GM18505 (cell line): ENCODE results near the gene PSME3.
"Not testable (repeated sequence)": the region's sequence is repeated elsewhere in the genome, so short reads cannot be mapped to it uniquely, and the experiment has no call there.

Source experiments
- ATAC-seq: cut with Tn5 transposase; IDR thresholded peaks from one replicate; pipeline ENCODE4 v1.9.1; 2021; ENCODE audit not compliant: unreplicated experiment
- POLR2A ChIP-seq: IDR thresholded peaks from 4 replicates; pipeline ENCODE4 v1.6.1; 2011; ENCODE audit warnings: borderline replicate concordance; ENCODE audit not compliant: insufficient read depth, insufficient read length; ENCODE audit errors: extremely low read depth

Gene PSME3

GRCh38 chr17:42866631-42867575, 33.7 kb downstream of the PSME3 start:
- no peak for ATAC-seq
- TF ChIP-seq POLR2A = no peak

- not testable (repeated sequence) for ATAC-seq
Measured at GRCh38 chr17:42867694-42868261, 34.6 kb downstream of the PSME3 start.

GRCh38 chr17:42868338-42868737, 35.1 kb downstream of the PSME3 start:
- no peak for ATAC-seq
- no peak for TF ChIP-seq POLR2A

- TF ChIP-seq POLR2A = no peak
Measured at GRCh38 chr17:42871647-42872046, 38.5 kb downstream of the PSME3 start.

GRCh38 chr17:42872251-42872965, 39.2 kb downstream of the PSME3 start:
- TF ChIP-seq POLR2A = no peak
- ATAC-seq = no peak

More at GRCh38 chr17:42871647-42872046, 38.5 kb downstream of the PSME3 start:
- ATAC-seq = no peak

GRCh38 chr17:42873315-42873714, 40.1 kb downstream of the PSME3 start:
- ATAC-seq = no peak
- TF ChIP-seq POLR2A = no peak

- ATAC-seq = not testable (repeated sequence)
Measured at GRCh38 chr17:42873932-42874695, 40.9 kb downstream of the PSME3 start.

GRCh38 chr17:42877037-42877436, 43.8 kb downstream of the PSME3 start:
- TF ChIP-seq POLR2A = no peak

GRCh38 chr17:42878123-42878880, 45.1 kb downstream of the PSME3 start:
- no peak for TF ChIP-seq POLR2A
- no peak for ATAC-seq

More at GRCh38 chr17:42877037-42877436, 43.8 kb downstream of the PSME3 start:
- no peak for ATAC-seq

GRCh38 chr17:42878924-42879595, 45.9 kb downstream of the PSME3 start:
- ATAC-seq = no peak
- no peak for TF ChIP-seq POLR2A

GRCh38 chr17:42879596-42879985, 46.4 kb downstream of the PSME3 start:
- TF ChIP-seq POLR2A = no peak
- no peak for ATAC-seq

- TF ChIP-seq POLR2A = no peak
- no peak for ATAC-seq
Measured at GRCh38 chr17:42880776-42881310, 47.6 kb downstream of the PSME3 start.

- ATAC-seq = not testable (repeated sequence)
Measured at GRCh38 chr17:42881706-42882105, 48.5 kb downstream of the PSME3 start.
